HG02970 (cell line): ENCODE data around the gene HPSE.

ENCODE experiments used
- ATAC-seq: cut with Tn5 transposase; IDR thresholded peaks from one replicate; pipeline ENCODE4 v1.9.1; 2021; ENCODE audit warnings: mild to moderate bottlenecking, moderate library complexity, moderate number of reproducible peaks; ENCODE audit not compliant: unreplicated experiment, low FRiP score

HPSE gene

DNA sequence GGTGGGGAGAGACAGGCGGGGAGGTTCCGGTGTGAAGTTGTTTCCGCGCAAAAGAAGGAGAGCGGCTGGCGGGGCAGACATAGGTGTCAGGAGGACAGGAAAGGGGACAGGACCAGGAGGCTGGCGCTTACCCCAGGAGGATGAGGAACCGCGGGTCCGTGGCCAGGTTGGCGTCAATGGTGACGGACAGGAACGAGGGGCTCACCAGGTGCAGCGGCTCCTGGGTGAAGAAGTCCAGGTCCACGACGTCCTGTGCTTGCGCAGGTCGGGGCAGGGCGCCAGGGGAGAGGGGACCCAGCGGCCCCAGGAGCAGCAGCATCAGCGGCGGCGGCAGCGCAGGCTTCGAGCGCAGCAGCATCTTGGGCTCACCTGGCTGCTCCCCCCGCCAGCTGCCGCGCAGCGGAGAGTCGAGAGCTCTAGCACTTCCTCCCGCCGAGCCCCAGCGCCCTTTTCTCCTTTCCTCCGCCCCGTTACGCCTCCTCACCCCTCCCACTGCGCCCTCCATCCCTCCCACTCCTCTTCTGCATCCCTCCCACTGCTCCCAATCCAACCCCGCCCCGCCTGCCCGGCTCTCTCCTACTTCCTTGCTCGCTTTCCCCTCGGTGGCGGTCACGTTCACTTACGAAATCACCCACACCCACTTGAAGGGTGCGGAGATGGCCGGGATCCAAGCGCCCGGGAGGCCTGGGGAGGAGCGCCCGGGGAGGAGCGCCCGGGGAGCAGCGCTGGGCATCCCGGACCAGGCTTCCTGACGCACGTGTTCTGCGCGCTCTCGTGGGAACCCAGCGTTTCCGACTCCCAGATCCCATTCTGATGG lies at the start of gene HPSE:
HPSE (minus strand) TSS at position 424 of the 817 bp plus-strand sequence; CDS start at position 358, 66 bp downstream.
- no peak for ATAC-seq

DNA sequence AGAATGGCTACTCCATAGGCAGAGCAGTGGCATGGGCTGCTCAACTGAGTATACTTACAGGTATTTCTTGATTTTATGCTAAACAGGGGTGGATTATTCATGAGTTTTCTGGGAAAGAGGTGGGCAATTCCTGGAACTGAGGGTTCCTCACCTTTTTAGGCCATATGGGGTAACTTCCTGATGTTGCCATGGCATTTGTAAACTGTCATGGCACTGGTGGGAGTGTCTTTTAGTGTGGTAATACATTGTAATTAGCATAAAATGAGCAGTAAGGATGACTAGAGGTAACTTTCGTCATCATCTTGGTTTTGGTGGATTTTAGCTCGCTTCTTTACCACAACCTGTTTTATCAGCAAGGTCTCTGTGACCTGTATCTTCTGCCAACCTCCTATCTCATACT lies 48.2 kb upstream of the HPSE start:
- no peak for ATAC-seq

DNA sequence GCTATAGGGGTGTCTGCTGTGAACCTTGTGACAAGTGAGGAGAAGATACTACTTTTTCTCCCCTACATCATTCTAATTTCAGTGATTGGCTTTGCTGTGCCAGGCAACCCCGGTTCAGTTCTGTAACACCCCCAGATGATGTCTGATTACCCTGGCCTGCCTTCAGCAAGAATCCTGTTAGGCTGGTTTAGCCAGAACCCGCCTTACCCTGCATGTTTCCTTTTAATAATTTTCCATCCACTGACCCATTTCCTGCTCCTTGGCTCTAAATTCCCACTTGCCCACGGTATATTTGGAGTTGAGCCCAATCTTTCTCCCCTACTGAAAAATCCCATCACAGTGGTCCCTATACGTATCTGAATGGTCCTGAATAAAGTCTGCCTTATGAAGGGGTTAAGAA lies 46.5 kb upstream of the HPSE start:
- no peak for ATAC-seq

DNA sequence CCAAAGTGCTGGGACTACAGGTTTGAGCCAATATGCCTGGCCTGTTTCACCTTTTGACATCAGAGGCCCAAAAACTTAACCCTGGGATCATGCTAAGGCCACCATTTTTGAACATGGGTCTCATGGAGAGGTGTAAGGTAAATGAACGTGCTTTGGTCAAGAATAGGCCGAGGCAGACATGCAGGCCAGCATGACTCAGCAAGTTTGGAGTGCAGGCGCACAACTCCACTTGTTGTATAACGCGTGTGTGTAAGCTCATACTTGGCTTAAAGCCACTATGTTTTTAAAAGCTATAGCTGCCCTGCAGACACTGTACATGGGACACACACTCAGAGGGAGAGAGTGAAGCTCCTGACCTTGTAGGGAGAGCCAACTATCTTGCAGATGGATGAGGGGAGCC lies 43.8 kb upstream of the HPSE start:
- ATAC-seq, result no peak

DNA sequence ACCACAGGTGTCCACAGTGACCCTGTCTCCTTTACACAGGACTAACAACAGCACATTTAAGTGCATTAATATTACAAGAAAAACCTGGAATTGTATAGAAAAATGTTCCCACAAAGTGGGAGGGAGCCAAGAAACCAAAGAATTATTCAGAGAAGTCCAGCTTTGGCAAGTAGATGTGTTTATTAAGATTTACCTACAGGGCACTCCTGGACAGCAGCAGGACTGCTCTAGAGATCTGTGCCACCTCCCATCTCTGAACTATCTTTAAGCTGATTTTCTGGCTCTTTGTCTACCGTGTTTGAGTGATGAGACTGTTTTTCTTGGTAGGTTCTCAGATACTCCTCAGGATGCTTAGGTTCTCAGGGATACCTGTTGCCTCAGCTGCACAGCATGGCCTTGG lies 38.3 kb upstream of the HPSE start:
- no peak for ATAC-seq

DNA sequence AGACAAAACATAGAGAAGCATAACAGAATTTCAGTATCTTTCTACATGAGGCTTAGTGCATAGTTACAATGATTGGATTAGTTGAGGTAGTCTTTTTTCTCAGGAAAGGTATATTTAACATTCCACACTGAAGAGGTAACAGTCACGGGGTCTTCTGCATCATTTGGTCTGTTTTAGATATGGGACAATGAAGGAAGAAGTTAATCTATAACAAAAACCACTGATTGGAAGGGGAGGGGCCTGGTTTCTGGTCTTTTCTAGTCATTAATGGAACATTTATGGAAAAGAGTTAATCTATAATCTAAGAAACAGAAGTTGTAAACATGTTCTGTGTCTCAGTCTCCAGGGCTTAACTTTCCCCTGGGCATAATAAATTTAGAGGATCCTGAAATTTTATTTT lies 37.3 kb upstream of the HPSE start:
- no peak for ATAC-seq

DNA sequence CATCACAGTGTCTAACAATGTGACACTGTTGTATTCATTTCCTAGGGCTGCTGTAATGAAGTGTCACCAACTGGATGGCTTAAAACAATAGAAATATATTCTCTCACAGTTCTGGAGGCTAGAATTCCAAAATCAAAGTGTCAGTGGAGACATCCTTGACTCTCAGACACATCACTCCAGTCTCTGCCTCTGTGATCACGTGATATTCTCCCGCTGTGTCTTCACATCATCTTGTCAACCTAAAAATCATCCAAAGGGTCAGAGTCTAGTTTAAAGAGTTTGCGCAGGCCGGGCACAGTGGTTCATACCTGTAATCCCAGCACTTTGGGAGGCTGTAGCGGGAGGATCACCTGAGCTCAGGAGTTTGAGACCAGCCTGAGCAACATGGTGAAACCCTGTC lies 36.6 kb upstream of the HPSE start:
- no peak for ATAC-seq

DNA sequence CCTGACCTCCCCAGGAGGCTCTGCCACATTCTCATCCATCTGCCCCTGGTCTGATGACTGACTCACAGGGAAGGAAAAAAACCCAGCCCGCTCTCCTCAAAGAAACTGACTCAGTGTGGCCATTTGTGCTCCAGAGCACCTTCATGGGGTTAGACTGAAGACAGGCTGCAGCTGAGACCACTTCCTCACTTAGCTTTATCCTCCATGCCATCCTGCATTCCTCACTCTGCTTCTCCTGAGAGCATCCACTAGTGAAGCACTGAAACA lies 35.9 kb upstream of the HPSE start:
- no peak for ATAC-seq

DNA sequence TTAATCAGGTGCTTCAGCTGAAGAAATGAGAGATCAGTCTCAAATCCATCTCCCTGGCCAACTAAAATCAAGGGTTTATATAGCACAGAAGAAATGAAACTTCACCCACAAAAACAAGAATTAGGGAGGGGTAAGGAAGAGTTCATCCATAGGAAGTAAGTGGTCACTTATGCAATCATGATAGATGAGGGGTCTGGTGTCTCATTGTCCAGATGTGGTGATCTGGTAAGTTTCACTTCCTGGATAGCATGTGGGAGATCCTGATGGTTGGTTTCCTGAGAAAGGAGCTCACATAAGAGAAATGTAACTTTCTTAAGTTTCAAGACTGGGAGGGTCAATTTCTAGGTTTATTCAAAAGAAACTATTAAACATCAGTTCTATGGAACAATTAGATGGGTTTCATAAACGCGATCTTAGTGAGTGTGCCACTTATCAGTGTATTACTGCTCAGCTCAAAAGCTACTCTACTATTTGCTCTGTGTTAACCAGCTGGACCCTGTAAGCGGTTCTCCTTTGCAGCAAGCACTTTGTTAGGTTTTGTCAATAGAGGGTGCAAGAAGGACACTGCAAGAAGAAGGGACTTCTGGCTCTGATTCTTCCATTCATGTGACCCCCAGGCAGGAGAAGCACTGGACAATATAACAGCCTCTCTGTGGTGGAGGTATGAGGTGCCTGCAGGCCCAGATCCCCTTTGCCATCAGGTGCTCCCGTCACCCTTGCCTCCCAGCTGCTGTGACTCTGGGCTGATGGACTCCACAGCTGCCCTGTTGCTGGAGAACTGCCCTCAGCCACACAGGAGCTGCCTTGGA lies 35.4 kb upstream of the HPSE start:
- no peak for ATAC-seq

DNA sequence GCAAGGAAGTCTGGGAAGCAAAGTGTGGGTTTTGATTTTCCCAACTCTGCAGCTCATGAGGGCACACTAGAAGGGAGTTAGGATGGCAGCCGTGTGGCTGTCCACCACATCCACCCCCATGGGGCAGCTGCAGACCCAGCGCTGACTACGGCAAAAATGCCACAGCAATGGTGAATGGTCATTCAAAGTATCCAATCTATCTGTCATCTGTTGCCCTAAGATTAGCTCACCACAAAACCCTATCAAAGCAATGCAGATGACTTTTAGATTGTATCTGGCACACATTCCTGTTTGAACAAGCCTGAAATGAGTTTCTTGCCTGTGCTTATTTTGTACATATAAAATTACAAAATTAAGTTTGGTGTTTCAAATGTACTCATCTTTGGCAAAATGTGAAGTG lies 29.7 kb upstream of the HPSE start:
- no peak for ATAC-seq

DNA sequence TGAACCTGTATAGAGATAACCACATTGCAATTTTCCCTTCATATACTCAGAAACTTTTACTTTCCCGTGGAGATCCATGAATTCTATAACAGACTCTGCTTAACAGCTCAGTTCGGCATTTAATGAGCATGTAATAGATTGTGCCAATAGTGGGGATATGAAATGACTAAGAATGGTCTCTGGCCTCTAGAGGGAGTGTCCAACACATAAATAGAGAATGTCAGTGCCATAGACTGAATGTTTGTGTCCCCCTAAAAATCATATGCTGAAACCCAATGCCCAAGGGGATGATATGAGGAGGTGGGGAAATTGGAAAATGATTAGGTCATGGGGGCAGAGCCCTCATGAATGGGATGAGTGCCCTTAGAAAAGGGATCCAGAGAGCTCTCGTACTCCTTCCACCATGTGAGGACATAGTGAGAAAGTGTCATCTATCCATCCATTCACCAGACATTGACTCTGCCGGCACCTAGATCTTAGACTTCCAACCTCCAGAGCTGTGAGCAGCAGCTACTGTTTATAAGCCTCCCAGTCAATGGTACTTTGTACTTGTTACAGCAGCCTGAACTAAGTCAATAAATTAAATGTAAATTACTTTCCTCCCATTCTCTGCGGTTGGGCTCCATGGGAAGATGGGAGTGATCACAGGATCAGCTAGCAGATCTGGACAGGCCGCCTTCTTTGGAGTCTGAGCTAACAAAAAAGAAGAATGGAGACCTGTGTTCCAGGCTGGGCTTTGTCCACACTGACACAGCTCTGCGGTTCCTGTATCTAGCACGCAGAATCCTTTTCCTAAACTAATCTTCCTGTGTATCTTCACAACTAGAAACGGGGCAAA lies 28.1 kb upstream of the HPSE start:
- ATAC-seq, result no peak

DNA sequence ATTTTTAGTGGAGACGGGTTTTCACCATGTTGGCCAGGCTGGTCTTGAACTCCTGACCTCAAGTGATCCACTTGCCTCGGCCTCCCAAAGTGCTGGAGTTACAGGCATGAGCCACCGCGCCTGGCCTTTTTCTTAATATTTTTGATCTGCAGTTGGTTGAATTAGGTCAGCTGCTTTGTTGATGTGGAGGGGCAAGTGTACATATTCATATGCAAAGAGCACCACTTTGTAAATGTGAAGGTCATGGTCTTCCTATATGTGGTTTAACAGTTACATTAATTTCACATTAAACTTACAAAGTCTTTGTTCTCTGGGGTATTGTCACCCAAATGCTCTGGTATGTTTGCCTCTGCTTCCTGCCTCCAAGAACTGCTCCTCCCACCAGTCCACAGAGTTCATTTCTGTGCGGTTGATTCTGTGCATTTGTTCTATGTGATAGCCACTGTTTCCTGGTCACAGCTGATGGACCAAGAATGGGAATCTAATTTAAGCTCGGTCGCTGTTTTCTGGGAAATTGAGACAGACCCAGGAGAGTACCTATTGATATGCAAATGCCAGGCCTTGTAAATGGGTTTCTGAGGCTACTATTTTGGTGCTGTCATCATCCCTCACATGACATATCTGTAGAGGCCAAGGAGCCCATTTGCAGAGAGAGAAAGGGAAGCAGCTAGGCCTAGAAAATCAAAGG lies 26.9 kb upstream of the HPSE start:
- ATAC-seq, result no peak

DNA sequence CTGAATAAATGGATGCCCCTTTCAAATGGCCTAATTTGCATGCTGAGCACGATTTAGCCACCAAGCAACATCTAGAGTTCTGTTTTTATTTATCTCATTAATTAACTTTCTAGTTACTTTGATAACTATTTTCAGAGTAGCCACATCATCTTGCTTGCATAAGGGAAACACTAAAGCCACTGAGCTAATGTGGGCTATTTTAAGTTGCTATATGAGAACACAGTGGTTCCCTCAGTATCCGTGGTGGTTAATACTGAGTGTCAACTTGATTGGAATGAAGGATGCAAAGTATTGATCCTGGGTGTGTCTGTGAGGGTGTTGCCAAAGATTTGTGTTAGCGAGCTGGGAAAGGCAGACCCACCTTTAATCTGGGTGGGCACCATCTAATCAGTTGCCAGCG lies 25.4 kb upstream of the HPSE start:
- no peak for ATAC-seq

DNA sequence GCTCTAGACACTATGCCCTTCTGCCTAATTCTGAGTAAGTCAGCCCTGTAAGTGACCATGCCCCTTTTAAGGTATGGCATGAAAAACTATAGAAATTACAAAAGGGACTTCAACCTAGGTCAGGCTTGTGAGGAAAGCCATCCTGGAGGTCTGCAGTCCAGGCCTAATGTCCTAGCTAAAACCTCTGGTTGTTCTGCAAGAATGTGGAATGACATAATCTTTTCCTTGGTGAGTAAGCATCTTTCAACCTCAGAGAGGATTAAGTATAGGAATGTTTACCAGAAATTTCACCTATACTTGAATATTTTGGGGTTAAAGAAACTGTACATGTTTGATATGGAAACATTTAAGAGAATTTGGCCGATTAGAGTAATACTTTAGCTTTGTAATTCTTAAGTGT lies 23.8 kb upstream of the HPSE start:
- ATAC-seq, result no peak

DNA sequence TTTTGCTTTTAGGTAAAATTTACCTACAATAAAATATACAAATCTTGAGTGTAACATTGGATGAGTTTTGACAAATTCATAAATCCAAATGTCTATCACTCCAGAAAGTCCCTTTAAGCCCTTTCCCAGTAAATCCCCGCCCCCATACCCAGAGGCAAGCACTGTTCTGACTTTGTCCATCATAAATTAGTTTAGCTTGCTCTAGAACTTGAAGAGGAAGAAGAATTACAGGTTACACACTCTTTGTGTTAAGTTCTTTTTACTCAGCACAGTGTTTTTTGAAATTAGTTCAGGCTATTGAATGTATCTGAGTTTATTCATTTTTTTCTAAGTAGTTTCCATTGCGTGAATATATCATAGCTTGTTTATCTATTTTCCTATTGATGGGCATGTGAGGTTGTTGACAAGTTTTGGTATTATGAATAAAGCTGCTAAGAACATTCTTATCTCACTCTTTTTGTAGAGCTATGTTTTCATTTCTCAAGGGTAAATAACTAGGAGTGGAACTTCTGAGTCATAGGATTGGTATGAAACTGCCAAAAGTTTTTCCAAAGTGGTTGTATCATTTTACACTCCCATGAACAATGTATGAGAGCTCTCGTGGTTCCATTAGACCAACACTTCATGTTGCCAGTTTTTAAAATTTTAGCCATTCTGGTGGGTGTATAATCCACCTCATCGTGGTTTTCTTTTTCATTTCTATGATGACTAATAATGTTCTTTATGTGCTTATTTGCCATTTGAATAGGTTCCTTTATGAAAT lies 22.4 kb upstream of the HPSE start:
- no peak for ATAC-seq

DNA sequence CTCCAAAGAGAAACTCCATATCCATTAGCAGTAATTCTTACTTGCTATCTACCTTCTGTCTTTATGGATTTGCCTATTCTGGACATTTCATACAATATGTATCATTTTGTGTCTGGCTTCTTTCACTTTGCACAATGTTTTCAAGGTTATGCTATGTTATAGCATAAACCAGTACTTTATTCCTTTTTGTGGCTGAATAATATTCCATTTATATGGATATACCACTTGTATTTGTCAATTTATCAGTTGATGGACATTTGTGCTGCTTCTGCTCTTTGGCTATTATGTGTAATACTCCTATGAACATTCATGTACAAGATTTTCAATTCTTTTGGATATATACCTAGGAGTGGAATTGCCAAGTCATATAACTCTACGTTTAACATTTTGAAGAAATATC lies 18.9 kb upstream of the HPSE start:
- no peak for ATAC-seq

DNA sequence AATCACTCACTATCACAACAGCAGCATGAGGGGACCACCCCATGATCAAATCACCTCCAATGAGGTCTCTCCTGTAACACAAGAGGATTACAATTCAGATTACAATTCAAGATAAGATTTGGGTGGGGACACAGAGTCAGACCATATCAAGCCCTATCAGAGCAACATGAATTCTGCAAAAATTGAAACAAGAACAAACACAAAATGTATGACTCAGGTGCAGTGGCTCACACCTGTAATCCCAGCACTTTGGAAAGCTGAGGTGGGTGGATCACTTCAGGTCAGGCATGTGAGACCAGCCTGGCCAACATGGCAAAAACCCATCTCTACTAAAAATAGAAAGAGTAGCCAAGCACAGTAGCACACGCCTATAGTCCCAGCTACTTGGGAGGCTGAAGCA lies 13.4 kb upstream of the HPSE start:
- ATAC-seq, result no peak

DNA sequence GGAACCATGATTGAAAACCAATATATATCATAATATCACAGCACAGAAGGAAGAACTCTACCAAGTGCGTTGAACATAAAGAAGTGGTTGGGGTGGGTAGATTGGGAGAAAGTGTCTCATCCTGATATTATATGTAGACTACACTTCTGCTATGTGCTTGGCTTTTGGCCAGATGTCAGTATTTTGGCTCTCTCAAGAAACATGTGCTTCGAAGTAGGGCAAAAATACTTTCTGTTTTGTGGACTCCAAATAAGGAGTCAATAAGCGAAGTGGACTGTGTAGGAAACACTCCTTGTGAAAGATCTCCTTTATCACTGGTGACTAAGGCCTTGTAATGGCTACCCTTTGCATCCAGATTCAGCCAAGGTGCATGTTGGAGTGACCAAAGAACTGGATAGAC lies 7.8 kb upstream of the HPSE start:
- no peak for ATAC-seq

DNA sequence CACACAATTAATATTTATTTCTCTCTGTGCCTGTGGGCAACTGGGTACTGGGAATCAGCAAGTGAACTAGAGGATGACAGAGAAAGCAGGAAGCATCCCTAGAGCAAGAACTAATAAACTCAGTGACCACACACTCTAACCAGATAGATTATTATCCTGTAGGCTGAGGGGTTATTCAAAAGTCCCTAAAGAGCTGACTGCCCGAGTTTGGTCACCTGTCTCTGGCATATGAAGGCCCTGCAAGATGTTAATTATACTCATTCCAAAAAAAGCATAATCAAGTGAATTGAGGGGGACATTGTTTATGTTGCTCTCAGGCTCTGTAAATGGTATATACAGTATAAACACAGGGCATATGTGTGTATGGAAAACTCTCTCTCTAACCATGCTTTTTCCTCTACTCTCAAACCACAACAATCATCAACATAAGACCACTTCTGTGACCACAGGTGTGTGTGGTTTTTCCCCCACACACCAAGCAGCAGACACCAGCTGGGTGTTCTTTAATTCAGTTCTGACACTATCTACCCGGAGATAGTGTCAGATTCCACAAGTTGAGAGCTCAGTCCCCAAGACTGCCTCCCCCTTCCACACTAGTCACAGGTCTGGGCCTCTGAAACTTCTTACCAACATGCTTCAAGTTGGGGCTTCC lies 6.2 kb upstream of the HPSE start:
- ATAC-seq, result no peak

DNA sequence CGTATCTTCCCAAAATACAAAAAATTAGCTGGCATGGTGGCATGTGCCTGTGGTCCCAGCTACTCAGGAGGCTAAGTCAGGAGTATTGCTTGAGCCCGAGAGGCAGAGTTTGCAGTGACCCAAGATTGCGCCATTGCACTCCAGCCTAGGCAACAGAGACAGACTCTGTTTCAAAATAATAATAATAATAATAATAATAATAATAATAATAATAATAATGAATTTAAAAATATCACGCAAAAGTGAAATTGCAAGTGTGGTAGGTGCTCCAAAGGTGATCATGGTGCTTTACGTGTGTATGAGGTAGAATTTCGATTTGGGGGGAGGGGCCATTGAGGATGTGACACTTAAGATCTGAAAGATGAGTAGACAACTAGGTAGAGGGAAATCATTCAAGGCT lies 4.9 kb upstream of the HPSE start:
- no peak for ATAC-seq
